Measurements from ENCODE around the gene TPK1. TPM values are rescaled to one million over a fixed set of nuclear protein-coding genes. Genes with fewer than 3 reads are reported as not detected.

Gene TPK1
- total RNA-seq, 4 donors from 2014 or later, result 4.5 to 11.8 (median 8.0) TPM

GRCh38 chr7:144500225-144500624 lies 335.6 kb downstream of the TPK1 start:
- no peak for TF ChIP-seq CTCF (IDR thresholded peaks at IDR 0.05)
- ATAC-seq (ENCODE audit: low FRiP score), result no peak

GRCh38 chr7:144497282-144497681 lies 338.6 kb downstream of the TPK1 start:
- TF ChIP-seq CTCF (IDR thresholded peaks at IDR 0.05), result no peak
- DNase-seq (ENCODE audit: low spot score) (no peak), ATAC-seq (ENCODE audit: low FRiP score) (no peak)

More at GRCh38 chr7:144500225-144500624, 335.6 kb downstream of the TPK1 start:
- DNase-seq (ENCODE audit: low spot score), result no peak

- DNase-seq (ENCODE audit: low spot score) (no peak), ATAC-seq (ENCODE audit: low FRiP score) (no peak)
- no peak for TF ChIP-seq CTCF (IDR thresholded peaks at IDR 0.05)
Measured at GRCh38 chr7:144494355-144494754, 341.5 kb downstream of the TPK1 start.

GRCh38 chr7:144489504-144489903 lies 346.3 kb downstream of the TPK1 start:
- no peak for ATAC-seq (ENCODE audit: low FRiP score)

GRCh38 chr7:144488977-144489376 lies 346.9 kb downstream of the TPK1 start:
- DNase-seq (ENCODE audit: low spot score), result no peak
- ATAC-seq (ENCODE audit: low FRiP score), result no peak
- no peak for TF ChIP-seq CTCF (IDR thresholded peaks at IDR 0.05)

More at GRCh38 chr7:144489504-144489903, 346.3 kb downstream of the TPK1 start:
- no peak for DNase-seq (ENCODE audit: low spot score)
- TF ChIP-seq CTCF (IDR thresholded peaks at IDR 0.05), result no peak

- DNase-seq (ENCODE audit: low spot score) (no peak), ATAC-seq (ENCODE audit: low FRiP score) (no peak)
- no peak for TF ChIP-seq CTCF (IDR thresholded peaks at IDR 0.05)
Measured at GRCh38 chr7:144487901-144488300, 348.0 kb downstream of the TPK1 start.

- TF ChIP-seq CTCF (IDR thresholded peaks at IDR 0.05), result no peak
- ATAC-seq (ENCODE audit: low FRiP score), result no peak
- DNase-seq (ENCODE audit: low spot score), result no peak
Measured at GRCh38 chr7:144484445-144484844, 351.4 kb downstream of the TPK1 start.

Data from omental fat pad (tissue), 4 donors.